ENCODE data around the gene TMEM255B. TPM values are rescaled to one million over a fixed set of nuclear protein-coding genes. Genes with fewer than 3 reads are reported as not detected.
"Not testable (repeated sequence)": the region's sequence is repeated elsewhere in the genome, so short reads cannot be mapped to it uniquely, and the experiment has no call there.

The TMEM255B gene
- total RNA-seq, 6 donors from 2014 or later: 1.4 to 39.0 (median 13.8) TPM

DNA sequence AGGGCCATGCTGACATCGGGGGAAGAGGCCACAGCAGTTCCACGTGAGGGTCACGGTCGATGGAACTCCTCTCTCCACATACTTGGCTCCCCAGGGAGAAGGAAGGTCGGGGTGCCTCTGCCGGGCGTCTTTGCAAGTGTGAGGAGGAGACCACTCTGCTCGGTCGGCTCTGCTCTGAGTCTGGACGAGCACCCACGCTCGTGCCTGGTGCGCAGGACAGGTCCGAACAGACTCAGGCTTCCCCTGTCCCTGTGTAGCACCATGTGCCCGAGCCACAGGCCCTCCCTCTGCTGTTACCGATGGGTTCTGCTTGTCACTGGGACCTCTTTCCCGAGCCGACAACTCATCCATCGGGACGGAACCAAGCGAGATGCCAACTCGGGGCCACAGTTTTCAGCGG, 35.1 kb downstream of the TMEM255B start:
- TF ChIP-seq POLR2A (IDR thresholded peaks at IDR 0.05) (no peak), EP300 (IDR thresholded peaks at IDR 0.05) (no peak), POLR2AphosphoS5 (IDR thresholded peaks at IDR 0.05) (no peak)
- TF ChIP-seq, protein P1, sequence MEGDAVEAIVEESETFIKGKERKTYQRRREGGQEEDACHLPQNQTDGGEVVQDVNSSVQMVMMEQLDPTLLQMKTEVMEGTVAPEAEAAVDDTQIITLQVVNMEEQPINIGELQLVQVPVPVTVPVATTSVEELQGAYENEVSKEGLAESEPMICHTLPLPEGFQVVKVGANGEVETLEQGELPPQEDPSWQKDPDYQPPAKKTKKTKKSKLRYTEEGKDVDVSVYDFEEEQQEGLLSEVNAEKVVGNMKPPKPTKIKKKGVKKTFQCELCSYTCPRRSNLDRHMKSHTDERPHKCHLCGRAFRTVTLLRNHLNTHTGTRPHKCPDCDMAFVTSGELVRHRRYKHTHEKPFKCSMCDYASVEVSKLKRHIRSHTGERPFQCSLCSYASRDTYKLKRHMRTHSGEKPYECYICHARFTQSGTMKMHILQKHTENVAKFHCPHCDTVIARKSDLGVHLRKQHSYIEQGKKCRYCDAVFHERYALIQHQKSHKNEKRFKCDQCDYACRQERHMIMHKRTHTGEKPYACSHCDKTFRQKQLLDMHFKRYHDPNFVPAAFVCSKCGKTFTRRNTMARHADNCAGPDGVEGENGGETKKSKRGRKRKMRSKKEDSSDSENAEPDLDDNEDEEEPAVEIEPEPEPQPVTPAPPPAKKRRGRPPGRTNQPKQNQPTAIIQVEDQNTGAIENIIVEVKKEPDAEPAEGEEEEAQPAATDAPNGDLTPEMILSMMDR (IDR thresholded peaks at IDR 0.05): no peak
- WGBS, 2 donors: 92 to 93% methylated on average over 5 to 23 of the region's 23 CpGs
- H3K9me3 ChIP-seq: no peaks in the 10 kb centered on the region

DNA sequence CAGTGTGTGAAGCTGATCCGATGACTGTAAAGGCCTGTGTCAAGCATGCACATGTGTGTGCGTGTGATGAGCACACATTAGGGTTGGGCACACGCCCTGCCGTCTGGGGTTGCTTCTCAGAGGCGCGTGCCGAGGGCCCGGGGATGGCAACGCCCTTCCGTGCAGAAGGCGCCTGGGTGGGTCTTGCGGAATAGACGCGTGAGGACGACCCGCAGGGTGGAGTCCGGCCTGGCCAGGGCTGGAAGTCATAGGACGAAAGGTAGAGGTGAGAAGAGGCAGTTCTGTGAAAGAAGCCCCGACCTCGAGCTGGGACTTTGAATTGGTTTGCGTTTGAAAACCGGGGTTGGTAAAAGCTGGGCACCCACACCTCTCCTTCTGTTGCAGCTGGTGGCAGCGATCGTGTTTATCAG, 35.7 kb downstream of the TMEM255B start:
- no peaks in the 10 kb centered on the region for H3K4me1 ChIP-seq
- no peaks in the 10 kb centered on the region for H3K27me3 ChIP-seq
- ATAC-seq (ENCODE audit: low FRiP score in 2 of 2) (no peak), DNase-seq (peak in 1 of 2 donors; percentile 77)
- TF ChIP-seq EP300 (IDR thresholded peaks at IDR 0.05) (no peak), POLR2A (IDR thresholded peaks at IDR 0.05) (no peak), POLR2AphosphoS5 (IDR thresholded peaks at IDR 0.05) (no peak)
- TF ChIP-seq, protein P1 (IDR thresholded peaks at IDR 0.05): no peak
- peaks cover 0 to 29% (median 2%) of the 10 kb centered on the region in 4 donors for H3K36me3 ChIP-seq
- no peaks in the 10 kb centered on the region for H3K9me3 ChIP-seq
- no peak overlapping the region for H3K4me3 ChIP-seq
- WGBS, 2 donors: 86 to 88% methylated on average over 24 of the region's 24 CpGs
- no peak overlapping the region for H3K27ac ChIP-seq

More for the DNA sequence above, 35.1 kb downstream of the TMEM255B start:
- Histone ChIP-seq H3K27me3 (no peaks in the 10 kb centered on the region), H3K36me3 (peaks cover 0 to 29% (median 2%) of the 10 kb centered on the region in 4 donors), H3K4me3 (no peak overlapping the region), H3K27ac (no peak overlapping the region), H3K4me1 (no peaks in the 10 kb centered on the region)
- peak in 1 of 2 donors; percentile 13 for ATAC-seq (ENCODE audit: low FRiP score in 2 of 2)
- peak in 1 of 2 donors; percentile 62 for DNase-seq

DNA sequence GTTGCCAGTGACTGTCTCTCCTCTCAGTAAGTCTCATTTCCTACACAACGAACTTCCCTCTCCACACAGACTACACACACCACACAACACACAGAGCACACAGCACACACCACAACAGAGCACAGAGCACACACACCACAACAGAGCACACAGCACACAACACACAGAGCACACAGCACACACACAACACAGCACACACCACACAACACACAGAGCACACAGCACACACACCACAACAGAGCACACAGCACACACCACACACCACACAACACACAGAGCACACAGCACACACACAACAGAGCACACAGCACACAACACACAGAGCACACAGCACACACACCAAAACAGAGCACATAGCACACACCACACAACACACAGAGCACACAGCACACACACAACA, 36.3 kb downstream of the TMEM255B start:
- peaks cover 0 to 29% (median 2%) of the 10 kb centered on the region in 4 donors for H3K36me3 ChIP-seq
- DNase-seq; ATAC-seq (ENCODE audit: low FRiP score in 2 of 2); H3K27ac ChIP-seq; H3K27me3 ChIP-seq; H3K4me1 ChIP-seq; H3K9me3 ChIP-seq; H3K4me3 ChIP-seq: not testable (repeated sequence)
- 23 to 50% methylated on average over 1 of the region's 1 CpG for WGBS, 2 donors

DNA sequence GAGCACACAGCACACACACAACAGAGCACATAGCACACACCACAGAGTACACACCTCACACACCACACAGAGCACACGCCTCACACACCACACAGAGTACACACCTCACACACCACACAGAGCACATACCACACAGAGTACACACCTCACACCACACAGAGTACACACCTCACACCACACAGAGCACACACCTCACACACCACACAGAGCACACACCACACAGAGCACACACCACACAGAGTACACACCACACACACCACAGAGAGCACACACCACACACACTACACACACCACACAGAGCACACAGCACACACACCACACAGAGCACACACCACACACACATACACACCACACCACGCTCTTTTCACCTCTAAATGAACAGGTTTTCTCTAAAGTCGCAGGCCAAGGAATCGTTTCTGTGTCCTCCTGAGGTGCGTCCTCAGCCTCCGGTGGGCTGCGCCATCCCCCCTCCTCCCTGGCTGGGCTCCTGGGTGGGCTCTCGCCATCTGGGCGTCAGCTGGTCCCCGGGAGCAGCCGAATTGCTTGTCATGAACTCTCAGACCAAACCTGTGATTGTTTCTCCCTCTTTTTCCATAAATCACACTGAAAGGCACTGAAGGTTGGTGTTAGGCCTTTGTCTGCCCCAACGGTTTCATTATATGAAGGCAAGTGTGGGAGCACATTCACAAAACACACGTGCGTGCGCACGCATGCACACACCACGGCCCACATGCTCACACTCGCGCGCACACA, 37.4 kb downstream of the TMEM255B start:
- Histone ChIP-seq H3K27me3 (no peaks in the 10 kb centered on the region), H3K4me1 (peaks cover 0 to under 1% (median 0%) of the 10 kb centered on the region in 4 donors), H3K36me3 (peaks cover 0 to 25% (median 2%) of the 10 kb centered on the region in 4 donors), H3K27ac (no peak overlapping the region), H3K9me3 (no peaks in the 10 kb centered on the region), H3K4me3 (no peak overlapping the region)
- no peak for ATAC-seq (ENCODE audit: low FRiP score in 2 of 2)
- 78 to 88% methylated on average over 19 to 20 of the region's 20 CpGs for WGBS, 2 donors
- TF ChIP-seq, protein P1 (IDR thresholded peaks at IDR 0.05): no peak
- no peak for TF ChIP-seq POLR2AphosphoS5 (IDR thresholded peaks at IDR 0.05)
- DNase-seq: no peak

DNA sequence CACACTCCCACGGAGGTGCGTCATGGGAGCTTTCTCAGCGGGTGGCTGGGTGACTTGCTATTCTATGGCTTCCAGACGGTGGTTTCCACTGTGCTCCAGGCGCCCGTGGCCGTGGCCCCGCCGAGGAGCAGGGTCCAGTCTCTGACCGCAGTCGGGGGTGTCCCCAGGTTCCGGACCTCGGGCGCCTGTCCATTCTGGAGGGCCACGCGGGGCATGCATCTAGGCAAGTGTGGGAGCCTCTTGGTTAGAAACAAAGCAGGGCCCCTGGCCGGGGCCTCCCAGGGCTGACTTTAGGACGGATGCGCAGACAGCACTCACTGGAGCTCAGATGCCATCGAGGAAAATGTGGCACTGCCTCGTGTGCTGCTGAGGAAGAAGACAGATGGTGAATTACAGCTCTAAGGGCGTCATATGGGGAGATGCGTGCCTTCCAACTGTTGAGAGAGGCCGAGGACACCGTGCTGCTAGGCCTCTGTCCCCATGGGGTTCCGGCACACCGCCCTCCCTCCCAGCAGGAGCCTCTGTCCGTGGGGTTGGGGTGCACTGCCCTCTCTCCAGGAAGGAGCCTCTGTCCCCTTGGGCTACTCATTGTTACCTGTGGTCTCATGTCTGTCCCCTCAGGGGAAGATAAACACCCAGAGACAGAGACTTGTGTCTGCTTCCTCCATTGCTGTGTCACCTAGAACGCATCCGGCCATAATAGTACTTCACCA, 38.1 kb downstream of the TMEM255B start:
- Histone ChIP-seq H3K36me3 (peaks cover 0 to 25% (median 2%) of the 10 kb centered on the region in 4 donors), H3K9me3 (no peaks in the 10 kb centered on the region), H3K4me3 (no peak overlapping the region), H3K27ac (no peak overlapping the region), H3K4me1 (peaks cover 0 to 8% (median 5%) of the 10 kb centered on the region in 4 donors), H3K27me3 (no peaks in the 10 kb centered on the region)
- 93 to 95% methylated on average over 18 to 28 of the region's 30 CpGs for WGBS, 2 donors
- DNase-seq (peak in 1 of 2 donors; percentile 77), ATAC-seq (ENCODE audit: low FRiP score in 2 of 2) (no peak)
- TF ChIP-seq, protein P1 (IDR thresholded peaks at IDR 0.05): no peak
- TF ChIP-seq POLR2AphosphoS5 (IDR thresholded peaks at IDR 0.05) (no peak), POLR2A (IDR thresholded peaks at IDR 0.05) (no peak), EP300 (IDR thresholded peaks at IDR 0.05) (no peak)

All from upper lobe of left lung (tissue), 6 donors.